Stimulated activated CD8-positive, alpha-beta memory T cell treated with anti-CD3 and anti-CD28 coated beads, Interleukin-12 subunit alpha, Interleukin-12 subunit beta, amount 100 ng/mL, for 4 hours (primary cell): ENCODE data around the gene CALCOCO1.

Experiments used
- DNase-seq: peaks from one replicate; pipeline ENCODE4 v3.0.0-alpha.2; 2020; ENCODE audit warnings: low read depth

Gene CALCOCO1

GRCh38 chr12:53659571-53659981, 67.7 kb downstream of the CALCOCO1 start:
- no peak for DNase-seq

- DNase-seq: no peak
Measured at GRCh38 chr12:53659011-53659551, 68.2 kb downstream of the CALCOCO1 start.
